ENCODE measurements around the gene OR51V1. TPM values are rescaled to one million over a fixed set of nuclear protein-coding genes. Genes with fewer than 3 reads are reported as not detected.

Gene OR51V1
- total RNA-seq, 1 experiment from 2014 or later = not detected

GRCh38 chr11:5233307-5233706 lies 32.8 kb upstream of the OR51V1 start:
- Mint-ChIP-seq H3K4me1 (no peaks in the 10 kb centered on the region), H3K4me3 (no peak overlapping the region), H3K36me3 (no peaks in the 10 kb centered on the region), H3K27me3 (ENCODE audit: low read depth) (no peaks in the 10 kb centered on the region), H3K27ac (no peak overlapping the region), H3K9me3 (no peaks in the 10 kb centered on the region)
- ChIA-PET POLR2A (no interaction called here), CTCF (no interaction called here)
- TF ChIP-seq, protein P1, sequence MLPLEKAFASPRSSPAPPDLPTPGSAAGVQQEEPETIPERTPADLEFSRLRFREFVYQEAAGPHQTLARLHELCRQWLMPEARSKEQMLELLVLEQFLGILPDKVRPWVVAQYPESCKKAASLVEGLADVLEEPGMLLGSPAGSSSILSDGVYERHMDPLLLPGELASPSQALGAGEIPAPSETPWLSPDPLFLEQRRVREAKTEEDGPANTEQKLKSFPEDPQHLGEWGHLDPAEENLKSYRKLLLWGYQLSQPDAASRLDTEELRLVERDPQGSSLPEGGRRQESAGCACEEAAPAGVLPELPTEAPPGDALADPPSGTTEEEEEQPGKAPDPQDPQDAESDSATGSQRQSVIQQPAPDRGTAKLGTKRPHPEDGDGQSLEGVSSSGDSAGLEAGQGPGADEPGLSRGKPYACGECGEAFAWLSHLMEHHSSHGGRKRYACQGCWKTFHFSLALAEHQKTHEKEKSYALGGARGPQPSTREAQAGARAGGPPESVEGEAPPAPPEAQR (CRISPR knock-in tag; IDR thresholded peaks at IDR 0.05) = no peak
- no peak for TF ChIP-seq MLX (CRISPR knock-in tag; IDR thresholded peaks at IDR 0.05)
- TF ChIP-seq ZNF317 (CRISPR knock-in tag; IDR thresholded peaks at IDR 0.05; ENCODE audit: borderline replicate concordance, low read depth) = no peak
- TF ChIP-seq IRF2 (CRISPR knock-in tag; IDR thresholded peaks at IDR 0.05; ENCODE audit: borderline replicate concordance, low read depth) = no peak
- TF ChIP-seq SMAD3 (CRISPR knock-in tag; IDR thresholded peaks at IDR 0.05; ENCODE audit: borderline replicate concordance) = no peak
- TF ChIP-seq, protein P2, sequence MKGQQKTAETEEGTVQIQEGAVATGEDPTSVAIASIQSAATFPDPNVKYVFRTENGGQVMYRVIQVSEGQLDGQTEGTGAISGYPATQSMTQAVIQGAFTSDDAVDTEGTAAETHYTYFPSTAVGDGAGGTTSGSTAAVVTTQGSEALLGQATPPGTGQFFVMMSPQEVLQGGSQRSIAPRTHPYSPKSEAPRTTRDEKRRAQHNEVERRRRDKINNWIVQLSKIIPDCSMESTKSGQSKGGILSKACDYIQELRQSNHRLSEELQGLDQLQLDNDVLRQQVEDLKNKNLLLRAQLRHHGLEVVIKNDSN (CRISPR knock-in tag; IDR thresholded peaks at IDR 0.05) = no peak
- TF ChIP-seq SP1 (CRISPR knock-in tag; conservative IDR thresholded peaks at IDR 0.05) = no peak
- TF ChIP-seq TCF7 (CRISPR knock-in tag; IDR thresholded peaks at IDR 0.05; ENCODE audit: low read depth) = no peak
- TF ChIP-seq ZNF423 (CRISPR knock-in tag; IDR thresholded peaks at IDR 0.05) = no peak
- no peak for TF ChIP-seq ERG (CRISPR knock-in tag; IDR thresholded peaks at IDR 0.05)
- TF ChIP-seq RELA (CRISPR knock-in tag; IDR thresholded peaks at IDR 0.05; ENCODE audit: borderline replicate concordance) = no peak
- no peak for ATAC-seq
- DNase-seq (ENCODE audit: low spot score) = no peak

DNA sequence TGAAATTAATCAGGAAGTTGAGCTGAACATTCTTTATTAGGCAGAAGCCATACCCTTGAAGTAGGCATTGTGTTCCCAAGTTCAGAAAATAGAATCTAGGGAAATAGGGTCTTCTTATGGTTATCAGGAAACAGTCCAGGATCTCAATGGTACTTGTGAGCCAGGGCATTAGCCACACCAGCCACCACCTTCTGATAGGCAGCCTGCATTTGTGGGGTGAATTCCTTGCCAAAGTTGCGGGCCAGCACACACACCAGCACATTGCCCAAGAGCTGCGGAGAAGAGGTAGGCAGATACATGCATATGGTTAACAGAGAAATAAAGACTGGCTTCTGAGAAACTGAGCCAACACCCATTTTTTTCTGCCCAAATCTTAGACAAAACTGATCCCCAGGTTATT lies 32.3 kb upstream of the OR51V1 start:
- TF ChIP-seq ZNF423 (CRISPR knock-in tag; IDR thresholded peaks at IDR 0.05) (no peak), JUN (CRISPR knock-in tag; IDR thresholded peaks at IDR 0.05) (no peak), TEAD1 (CRISPR knock-in tag; IDR thresholded peaks at IDR 0.05) (no peak), ZNF219 (CRISPR knock-in tag; IDR thresholded peaks at IDR 0.05; ENCODE audit: borderline replicate concordance) (no peak), ETV6 (CRISPR knock-in tag; IDR thresholded peaks at IDR 0.05) (no peak), ZNF317 (CRISPR knock-in tag; IDR thresholded peaks at IDR 0.05; ENCODE audit: borderline replicate concordance, low read depth) (no peak), ZNF263 (CRISPR knock-in tag; IDR thresholded peaks at IDR 0.05; ENCODE audit: low read depth) (no peak), HMGA2 (CRISPR knock-in tag; IDR thresholded peaks at IDR 0.05) (no peak), GTF2I (CRISPR knock-in tag; conservative IDR thresholded peaks at IDR 0.05) (no peak), NR1H2 (CRISPR knock-in tag; IDR thresholded peaks at IDR 0.05) (no peak), NFE2L1 (CRISPR knock-in tag; IDR thresholded peaks at IDR 0.05) (no peak), NR2C2 (CRISPR knock-in tag; IDR thresholded peaks at IDR 0.05) (no peak), ZNF281 (CRISPR knock-in tag; IDR thresholded peaks at IDR 0.05) (no peak), ZBTB43 (CRISPR knock-in tag; IDR thresholded peaks at IDR 0.05) (no peak), FOXK1 (CRISPR knock-in tag; IDR thresholded peaks at IDR 0.05) (no peak), TP53 (CRISPR knock-in tag; IDR thresholded peaks at IDR 0.05) (no peak), NR3C1 (CRISPR knock-in tag; conservative IDR thresholded peaks at IDR 0.05; ENCODE audit: low read depth) (no peak), NFYB (CRISPR knock-in tag; conservative IDR thresholded peaks at IDR 0.05; ENCODE audit: low read depth) (no peak)
- ATAC-seq (no peak), DNase-seq (ENCODE audit: low spot score) (no peak)
- no peaks in the 10 kb centered on the region for H3K9me3 Mint-ChIP-seq
- H3K36me3 Mint-ChIP-seq = no peaks in the 10 kb centered on the region
- POLR2A ChIA-PET = no interaction called here
- CTCF ChIA-PET = no interaction called here
- H3K27me3 Mint-ChIP-seq (ENCODE audit: low read depth) = no peaks in the 10 kb centered on the region
- no peaks in the 10 kb centered on the region for H3K4me1 Mint-ChIP-seq
- no peak overlapping the region for H3K4me3 Mint-ChIP-seq
- no peak overlapping the region for H3K27ac Mint-ChIP-seq

All from WTC11 (cell line).